Liver (tissue), 9 donors: ENCODE data around the gene NOL4L. TPM values are rescaled to one million over a fixed set of nuclear protein-coding genes. Genes with fewer than 3 reads are reported as not detected.

Experiments
- DNase-seq: peaks from one replicate; pipeline ENCODE4 v3.0.0-alpha.2; 2017; ENCODE audit warnings: low spot score
- H3K27ac ChIP-seq, 2 donors: one replicate each; pipeline ENCODE4 v1.7.0; 2013; ENCODE audit warnings: inconsistent platforms in 2 of 2, low read length in 2 of 2, control low read depth in 1 of 2, low read depth in 1 of 2, mild to moderate bottlenecking in 1 of 2
- H3K27me3 ChIP-seq, 4 donors: one replicate each; pipeline versions ENCODE4 v1.6.1 to v1.7.0; 2013; ENCODE audit warnings: low read length in 3 of 4, inconsistent platforms in 1 of 4, mild to moderate bottlenecking in 1 of 4, moderate library complexity in 1 of 4; ENCODE audit not compliant: control insufficient read depth in 4 of 4, insufficient read depth in 4 of 4
- H3K36me3 ChIP-seq, 4 donors: one replicate each; pipeline versions ENCODE4 v1.6.1 to v1.7.0; 2013; ENCODE audit warnings: low read length in 3 of 4, mild to moderate bottlenecking in 3 of 4, low read depth in 1 of 4, moderate library complexity in 1 of 4; ENCODE audit not compliant: control insufficient read depth in 4 of 4, insufficient read depth in 3 of 4
- H3K4me1 ChIP-seq, 4 donors: one replicate each; pipeline versions ENCODE4 v1.6.1 to v1.7.0; 2013; ENCODE audit warnings: low read length in 3 of 4, mild to moderate bottlenecking in 3 of 4, moderate library complexity in 1 of 4; ENCODE audit not compliant: control insufficient read depth in 4 of 4, insufficient read depth in 4 of 4
- H3K4me3 ChIP-seq, 3 donors: one replicate each; pipeline versions ENCODE4 v1.6.1 to v1.7.0; 2013; ENCODE audit warnings: low read length in 3 of 3, control low read depth in 1 of 3, low read depth in 1 of 3, mild to moderate bottlenecking in 1 of 3
- H3K9ac ChIP-seq, 2 donors: one replicate each; pipeline ENCODE4 v1.7.0; 2013; ENCODE audit warnings: low read length in 2 of 2, mild to moderate bottlenecking in 2 of 2, moderate library complexity in 2 of 2, control low read depth in 1 of 2, low read depth in 1 of 2
- H3K9me3 ChIP-seq, 4 donors: one replicate each; pipeline versions ENCODE4 v1.6.1 to v1.7.0; 2013; ENCODE audit warnings: low read length in 3 of 4; ENCODE audit not compliant: control insufficient read depth in 4 of 4
- ATF3 ChIP-seq: IDR thresholded peaks from 2 replicates; pipeline ENCODE4 v1.6.1; 2016; ENCODE audit warnings: antibody characterized with exemption
- EGR1 ChIP-seq, 2 donors: IDR thresholded peaks; 2 replicates each; pipeline ENCODE4 v1.6.1; 2016 to 2018; ENCODE audit warnings: antibody characterized with exemption in 2 of 2, low read depth in 2 of 2
- FOXA1 ChIP-seq: IDR thresholded peaks from 2 replicates; pipeline ENCODE4 v1.6.1; 2016; ENCODE audit warnings: antibody characterized with exemption
- FOXA2 ChIP-seq: IDR thresholded peaks from 2 replicates; pipeline ENCODE4 v1.6.1; 2016; ENCODE audit warnings: antibody characterized with exemption
- GABPA ChIP-seq, 2 donors: IDR thresholded peaks in 1 of 2; conservative IDR thresholded peaks in 1 of 2; 2 replicates each; pipeline ENCODE4 v1.6.1; 2016; ENCODE audit warnings: antibody characterized with exemption in 2 of 2, mild to moderate bottlenecking in 1 of 2, moderate library complexity in 1 of 2
- HNF4A ChIP-seq, 2 donors: conservative IDR thresholded peaks; 2 replicates each; pipeline ENCODE4 v1.6.1; 2016; ENCODE audit warnings: antibody characterized with exemption in 2 of 2, mild to moderate bottlenecking in 2 of 2
- HNF4G ChIP-seq: IDR thresholded peaks from 2 replicates; pipeline ENCODE4 v1.6.1; 2016; ENCODE audit warnings: antibody characterized with exemption
- JUND ChIP-seq, 2 donors: IDR thresholded peaks; 2 replicates each; pipeline ENCODE4 v1.6.1; 2016; ENCODE audit warnings: antibody characterized with exemption in 2 of 2
- MAX ChIP-seq: IDR thresholded peaks from 2 replicates; pipeline ENCODE4 v1.6.1; 2016; ENCODE audit warnings: antibody characterized with exemption
- NR2F2 ChIP-seq: IDR thresholded peaks from 2 replicates; pipeline ENCODE4 v1.6.1; 2016; ENCODE audit warnings: antibody characterized with exemption
- RAD21 ChIP-seq, 2 donors: IDR thresholded peaks; 2 replicates each; pipeline ENCODE4 v1.6.1; 2016; ENCODE audit warnings: antibody characterized with exemption in 2 of 2, mild to moderate bottlenecking in 2 of 2
- REST ChIP-seq: IDR thresholded peaks from 2 replicates; pipeline ENCODE4 v1.6.1; 2016; ENCODE audit warnings: antibody characterized with exemption, mild to moderate bottlenecking
- RXRA ChIP-seq, 2 donors: IDR thresholded peaks; 2 replicates each; pipeline ENCODE4 v1.6.1; 2017 to 2018; ENCODE audit warnings: antibody characterized with exemption in 2 of 2, mild to moderate bottlenecking in 1 of 2
- SP1 ChIP-seq: IDR thresholded peaks from 2 replicates; pipeline ENCODE4 v1.6.1; 2018; ENCODE audit warnings: antibody characterized with exemption, mild to moderate bottlenecking
- TAF1 ChIP-seq: conservative IDR thresholded peaks from 2 replicates; pipeline ENCODE4 v1.6.1; 2016; ENCODE audit warnings: antibody characterized with exemption, mild to moderate bottlenecking
- YY1 ChIP-seq: IDR thresholded peaks from 2 replicates; pipeline ENCODE4 v1.6.1; 2016; ENCODE audit warnings: antibody characterized with exemption, mild to moderate bottlenecking
- ZBTB33 ChIP-seq: IDR thresholded peaks from 2 replicates; pipeline ENCODE4 v1.6.1; 2016; ENCODE audit warnings: antibody characterized with exemption
- WGBS: extraction: QIAGEN DNeasy Blood & Tissue Kit; methylation state at CpG from one replicate; pipeline ENCODE4 v1.1.7; 2013; 5-methylcytosine and 5-hydroxymethylcytosine counted together
- polyA plus RNA-seq, 2 donors: library from polyadenylated mRNA; stranded (reverse) in 1 of 2; unstranded in 1 of 2; fragments of 200-250 nt in 1 of 2; fragments of >200 nt in 1 of 2; fragmentation: Nextera tagmentation in 1 of 2; extraction: Ambion mirVana in 1 of 2; gene quantifications; one replicate each; pipeline versions ENCODE4 v1.2.1 to v1.2.3, GENCODE V29; 2013 to 2015
- total RNA-seq, 2 donors: library from RNA; depleted of rRNA; stranded (reverse); fragments of >200 nt; gene quantifications; one replicate each; pipeline ENCODE4 v1.2.3, GENCODE V29; 2014
- TF ChIP-seq, protein P1 (sequence below): fragments of 150-350 bp; IDR thresholded peaks from 2 replicates; pipeline ENCODE4 v1.5.1; 2017; ENCODE audit warnings: improper control_type of control experiment, low read depth, low read length; ENCODE audit not compliant: missing input control
- donor health status: healthy.
- donor health status: healthy.
- donor health status: healthy.
- donor health status: healthy.
- donor health status: healthy.

The NOL4L gene
- total and polyA plus RNA-seq, 4 donors = 2.2 to 6.8 (median 4.3) TPM

DNA sequence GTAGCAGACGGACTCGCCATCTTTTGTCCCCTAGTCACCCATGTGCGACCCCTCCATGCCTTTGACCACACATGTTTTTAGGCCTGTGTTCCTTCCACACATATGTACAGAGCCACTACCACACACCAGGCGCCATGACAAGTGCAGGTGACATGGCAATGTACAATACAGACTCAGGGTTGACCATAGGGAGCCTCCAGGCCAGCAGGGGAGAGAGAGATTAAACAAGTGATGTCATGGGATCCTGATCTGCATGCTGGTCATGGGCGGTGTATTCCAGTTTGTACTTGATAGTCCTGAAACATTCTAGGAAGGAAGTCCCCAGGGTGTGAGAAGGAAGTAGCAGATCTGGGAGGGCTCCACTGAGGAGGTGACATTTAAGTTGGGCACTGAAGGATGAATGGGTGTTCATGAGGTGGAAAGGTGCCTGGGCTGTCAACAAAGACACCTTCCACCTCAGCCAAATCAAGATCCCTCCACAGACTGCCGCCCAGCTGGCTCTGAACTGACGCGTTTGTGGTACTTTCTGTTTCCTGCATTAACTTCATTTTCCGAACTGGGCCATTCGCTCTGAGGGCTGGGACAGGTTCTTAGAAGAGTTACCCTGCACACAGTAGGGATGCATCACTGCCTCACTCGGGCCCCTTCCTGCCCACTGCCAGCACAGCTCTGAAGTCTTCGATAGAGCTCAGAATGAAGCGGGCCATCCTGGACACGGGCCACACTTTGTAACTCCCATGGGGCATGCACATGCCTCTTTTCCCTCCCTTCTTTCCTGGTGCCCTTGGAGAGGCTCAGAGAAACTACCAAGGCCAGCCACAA is 94.0 kb downstream of the NOL4L start:
- DNase-seq = no peak
- Histone ChIP-seq H3K9me3 (no peaks in the 10 kb centered on the region), H3K36me3 (no peaks in the 10 kb centered on the region), H3K4me1 (peaks cover 0 to 4% (median 2%) of the 10 kb centered on the region in 4 donors), H3K9ac (no peak overlapping the region), H3K27me3 (no peaks in the 10 kb centered on the region), H3K27ac (no peak overlapping the region), H3K4me3 (no peak overlapping the region)
- TF ChIP-seq NR2F2 (no peak), SP1 (no peak), REST (no peak), TAF1 (no peak), HNF4A (conservative IDR thresholded peaks at IDR 0.05) (no peak), EGR1 (IDR thresholded peaks at IDR 0.05; ENCODE audit: low read depth in 2 of 2) (no peak), FOXA1 (no peak), FOXA2 (no peak), RAD21 (IDR thresholded peaks at IDR 0.05) (no peak), RXRA (IDR thresholded peaks at IDR 0.05) (no peak), GABPA (IDR thresholded peaks at IDR 0.05 in 1 of 2, conservative IDR thresholded peaks at IDR 0.05 in 1 of 2) (no peak), JUND (IDR thresholded peaks at IDR 0.05) (no peak), HNF4G (no peak), MAX (no peak), ZBTB33 (no peak), YY1 (no peak), ATF3 (no peak)
- TF ChIP-seq, protein P1, sequence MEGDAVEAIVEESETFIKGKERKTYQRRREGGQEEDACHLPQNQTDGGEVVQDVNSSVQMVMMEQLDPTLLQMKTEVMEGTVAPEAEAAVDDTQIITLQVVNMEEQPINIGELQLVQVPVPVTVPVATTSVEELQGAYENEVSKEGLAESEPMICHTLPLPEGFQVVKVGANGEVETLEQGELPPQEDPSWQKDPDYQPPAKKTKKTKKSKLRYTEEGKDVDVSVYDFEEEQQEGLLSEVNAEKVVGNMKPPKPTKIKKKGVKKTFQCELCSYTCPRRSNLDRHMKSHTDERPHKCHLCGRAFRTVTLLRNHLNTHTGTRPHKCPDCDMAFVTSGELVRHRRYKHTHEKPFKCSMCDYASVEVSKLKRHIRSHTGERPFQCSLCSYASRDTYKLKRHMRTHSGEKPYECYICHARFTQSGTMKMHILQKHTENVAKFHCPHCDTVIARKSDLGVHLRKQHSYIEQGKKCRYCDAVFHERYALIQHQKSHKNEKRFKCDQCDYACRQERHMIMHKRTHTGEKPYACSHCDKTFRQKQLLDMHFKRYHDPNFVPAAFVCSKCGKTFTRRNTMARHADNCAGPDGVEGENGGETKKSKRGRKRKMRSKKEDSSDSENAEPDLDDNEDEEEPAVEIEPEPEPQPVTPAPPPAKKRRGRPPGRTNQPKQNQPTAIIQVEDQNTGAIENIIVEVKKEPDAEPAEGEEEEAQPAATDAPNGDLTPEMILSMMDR = no peak
- WGBS = 98% methylated on average over 14 of the region's 14 CpGs
